ENCODE data around the gene SARS1.

Gene SARS1

DNA sequence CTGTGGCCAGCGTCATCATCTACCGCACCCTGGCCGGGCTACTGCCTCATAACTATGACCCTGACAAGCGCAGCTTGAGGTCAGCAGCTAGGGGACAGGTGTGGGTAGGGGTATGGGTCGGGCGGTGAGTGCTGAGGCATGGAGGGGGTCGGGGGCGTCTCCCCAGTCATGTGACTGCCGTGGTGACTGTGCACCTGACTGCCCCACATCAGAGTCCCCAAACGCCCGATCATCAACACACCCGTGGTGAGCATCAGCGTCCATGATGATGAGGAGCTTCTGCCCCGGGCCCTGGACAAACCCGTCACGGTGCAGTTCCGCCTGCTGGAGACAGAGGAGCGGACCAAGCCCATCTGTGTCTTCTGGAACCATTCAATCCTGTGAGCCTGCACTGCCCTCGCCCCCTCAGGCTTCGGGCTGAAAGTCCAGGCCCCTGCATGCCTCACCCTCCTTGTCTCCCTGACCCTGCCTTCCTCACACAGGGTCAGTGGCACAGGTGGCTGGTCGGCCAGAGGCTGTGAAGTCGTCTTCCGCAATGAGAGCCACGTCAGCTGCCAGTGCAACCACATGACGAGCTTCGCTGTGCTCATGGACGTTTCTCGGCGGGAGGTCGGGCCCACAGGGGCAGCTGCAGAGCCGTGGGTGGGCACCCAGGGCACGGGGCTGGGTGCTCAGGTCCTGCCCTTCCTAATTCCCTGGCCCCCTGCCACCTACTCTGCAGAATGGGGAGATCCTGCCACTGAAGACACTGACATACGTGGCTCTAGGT, 55.7 kb downstream of the SARS1 start:
- no peak for DNase-seq (ENCODE audit: low read depth, low spot score)
- H3K36me3 ChIP-seq (ENCODE audit: control insufficient read depth, insufficient read depth, low read length) = peaks cover 36% of the 10 kb centered on the region

DNA sequence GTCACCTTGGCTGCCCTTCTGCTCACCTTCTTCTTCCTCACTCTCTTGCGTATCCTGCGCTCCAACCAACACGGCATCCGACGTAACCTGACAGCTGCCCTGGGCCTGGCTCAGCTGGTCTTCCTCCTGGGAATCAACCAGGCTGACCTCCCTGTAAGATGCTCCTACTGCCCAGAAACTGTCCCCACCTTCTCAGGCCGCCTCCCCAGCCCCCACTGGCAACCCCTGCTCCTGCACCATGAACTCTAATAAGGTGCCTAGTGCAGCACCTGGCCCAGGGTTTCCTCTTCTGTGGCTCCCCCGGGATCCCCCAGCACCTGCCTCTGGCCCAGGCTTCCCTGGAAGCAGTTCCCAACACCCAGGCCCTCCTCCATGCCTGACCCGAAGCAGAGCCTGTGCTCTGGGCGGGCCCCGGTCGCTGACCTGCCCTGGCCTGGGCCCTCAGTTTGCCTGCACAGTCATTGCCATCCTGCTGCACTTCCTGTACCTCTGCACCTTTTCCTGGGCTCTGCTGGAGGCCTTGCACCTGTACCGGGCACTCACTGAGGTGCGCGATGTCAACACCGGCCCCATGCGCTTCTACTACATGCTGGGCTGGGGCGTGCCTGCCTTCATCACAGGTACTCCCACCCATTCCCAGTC, 56.4 kb downstream of the SARS1 start:
- no peak for DNase-seq (ENCODE audit: low read depth, low spot score)
- no peak overlapping the region for H3K27ac ChIP-seq (ENCODE audit: low read length)
- H3K4me1 ChIP-seq (ENCODE audit: control insufficient read depth, insufficient read depth, low read length) = peaks cover 3% of the 10 kb centered on the region; the same call in 1 of the 2 replicates
- WGBS (ENCODE audit: insufficient coverage, insufficient read length) = no CpG with 5 or more reads among the region's 17 CpGs
- H3K27me3 ChIP-seq (ENCODE audit: control insufficient read depth, insufficient read depth, low read length) = no peaks in the 10 kb centered on the region
- H3K4me3 ChIP-seq (ENCODE audit: low read length) = no peak overlapping the region
- no peaks in the 10 kb centered on the region for H3K9me3 ChIP-seq (ENCODE audit: control insufficient read depth, insufficient read depth, low read length)
- H3K36me3 ChIP-seq (ENCODE audit: control insufficient read depth, insufficient read depth, low read length) = peaks cover 29% of the 10 kb centered on the region

More for the DNA sequence above, 55.7 kb downstream of the SARS1 start:
- WGBS (ENCODE audit: insufficient coverage, insufficient read length) = no CpG with 5 or more reads among the region's 33 CpGs
- H3K4me3 ChIP-seq (ENCODE audit: low read length) = no peak overlapping the region
- peaks cover under 1% of the 10 kb centered on the region; the same call in 1 of the 2 replicates for H3K4me1 ChIP-seq (ENCODE audit: control insufficient read depth, insufficient read depth, low read length)
- no peaks in the 10 kb centered on the region for H3K9me3 ChIP-seq (ENCODE audit: control insufficient read depth, insufficient read depth, low read length)
- no peak overlapping the region for H3K27ac ChIP-seq (ENCODE audit: low read length)
- no peaks in the 10 kb centered on the region for H3K27me3 ChIP-seq (ENCODE audit: control insufficient read depth, insufficient read depth, low read length)

DNA sequence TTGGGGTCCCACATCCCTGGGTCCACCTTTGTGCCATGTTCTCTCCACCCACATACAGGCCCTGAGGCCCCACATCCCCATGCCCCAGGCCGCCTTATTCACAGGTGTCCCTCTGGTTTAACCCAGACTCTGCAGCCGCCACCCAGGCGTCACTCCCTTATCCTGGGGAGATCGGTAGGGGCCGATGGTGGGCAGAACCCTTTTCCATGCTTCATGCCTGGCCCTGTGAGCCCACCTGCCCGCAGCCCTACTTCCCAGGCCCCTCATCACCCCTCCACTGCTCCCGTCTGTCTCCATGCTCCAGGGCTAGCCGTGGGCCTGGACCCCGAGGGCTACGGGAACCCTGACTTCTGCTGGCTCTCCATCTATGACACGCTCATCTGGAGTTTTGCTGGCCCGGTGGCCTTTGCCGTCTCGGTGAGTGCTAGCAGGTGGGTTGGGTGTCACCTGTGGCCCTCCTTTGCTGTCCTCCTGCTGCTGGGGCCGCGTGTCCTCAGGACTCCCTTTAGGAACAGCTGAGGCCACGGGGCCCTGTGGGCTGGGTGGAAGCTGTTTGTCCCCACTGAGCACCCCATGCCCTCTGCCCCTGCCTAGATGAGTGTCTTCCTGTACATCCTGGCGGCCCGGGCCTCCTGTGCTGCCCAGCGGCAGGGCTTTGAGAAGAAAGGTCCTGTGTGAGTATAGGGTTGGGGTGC, 57.1 kb downstream of the SARS1 start:
- Histone ChIP-seq H3K27me3 (ENCODE audit: control insufficient read depth, insufficient read depth, low read length) (no peaks in the 10 kb centered on the region), H3K4me1 (ENCODE audit: control insufficient read depth, insufficient read depth, low read length) (peaks cover 3% of the 10 kb centered on the region; the same call in 1 of the 2 replicates), H3K36me3 (ENCODE audit: control insufficient read depth, insufficient read depth, low read length) (peaks cover 25% of the 10 kb centered on the region), H3K4me3 (ENCODE audit: low read length) (no peak overlapping the region), H3K27ac (ENCODE audit: low read length) (no peak overlapping the region), H3K9me3 (ENCODE audit: control insufficient read depth, insufficient read depth, low read length) (no peaks in the 10 kb centered on the region)
- no CpG with 5 or more reads among the region's 20 CpGs for WGBS (ENCODE audit: insufficient coverage, insufficient read length)
- no peak for DNase-seq (ENCODE audit: low read depth, low spot score)

GRCh38 chr1:109271458-109271857, 57.7 kb downstream of the SARS1 start:
- Histone ChIP-seq H3K9me3 (ENCODE audit: control insufficient read depth, insufficient read depth, low read length) (no peaks in the 10 kb centered on the region), H3K27ac (ENCODE audit: low read length) (no peak overlapping the region), H3K36me3 (ENCODE audit: control insufficient read depth, insufficient read depth, low read length) (peaks cover 25% of the 10 kb centered on the region), H3K4me1 (ENCODE audit: control insufficient read depth, insufficient read depth, low read length) (peaks cover 3% of the 10 kb centered on the region; the same call in 1 of the 2 replicates), H3K4me3 (ENCODE audit: low read length) (no peak overlapping the region), H3K27me3 (ENCODE audit: control insufficient read depth, insufficient read depth, low read length) (no peaks in the 10 kb centered on the region)
- no peak for DNase-seq (ENCODE audit: low read depth, low spot score)
- no CpG with 5 or more reads among the region's 6 CpGs for WGBS (ENCODE audit: insufficient coverage, insufficient read length)

DNA sequence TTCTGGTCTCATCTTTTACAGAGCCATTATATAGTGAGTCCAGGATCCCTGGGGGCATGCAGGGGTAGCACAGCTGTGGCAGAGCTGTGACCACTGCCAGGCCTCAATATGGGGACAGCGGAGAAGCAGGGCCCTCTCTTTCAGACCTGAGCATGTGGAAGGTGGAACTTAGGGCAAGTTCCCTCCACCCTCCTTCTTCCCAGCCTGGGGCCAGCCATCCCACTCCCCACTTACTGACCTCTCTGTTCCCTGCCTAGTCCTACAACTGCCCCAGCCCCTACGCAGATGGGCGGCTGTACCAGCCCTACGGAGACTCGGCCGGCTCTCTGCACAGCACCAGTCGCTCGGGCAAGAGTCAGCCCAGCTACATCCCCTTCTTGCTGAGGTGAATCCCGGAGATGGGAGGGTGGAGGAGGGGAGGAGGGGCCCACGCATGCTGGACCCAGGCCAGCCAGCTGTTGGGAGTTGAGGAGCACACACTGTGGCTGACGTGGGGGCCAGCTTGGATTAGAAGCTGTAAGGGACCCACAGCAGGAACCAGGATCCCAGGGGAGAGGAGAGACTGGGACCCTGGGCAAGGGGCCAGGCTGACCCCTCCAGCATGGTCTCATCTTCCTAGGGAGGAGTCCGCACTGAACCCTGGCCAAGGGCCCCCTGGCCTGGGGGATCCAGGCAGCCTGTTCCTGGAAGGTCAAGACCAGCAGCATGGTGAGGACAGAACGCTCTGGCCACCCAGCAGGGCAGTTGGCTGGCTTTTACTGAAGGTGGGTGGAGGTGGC, 58.5 kb downstream of the SARS1 start:
- no CpG with 5 or more reads among the region's 13 CpGs for WGBS (ENCODE audit: insufficient coverage, insufficient read length)
- Histone ChIP-seq H3K4me1 (ENCODE audit: control insufficient read depth, insufficient read depth, low read length) (peaks cover 3% of the 10 kb centered on the region; the same call in 1 of the 2 replicates), H3K27me3 (ENCODE audit: control insufficient read depth, insufficient read depth, low read length) (no peaks in the 10 kb centered on the region), H3K27ac (ENCODE audit: low read length) (no peak overlapping the region), H3K4me3 (ENCODE audit: low read length) (no peak overlapping the region), H3K9me3 (ENCODE audit: control insufficient read depth, insufficient read depth, low read length) (no peaks in the 10 kb centered on the region), H3K36me3 (ENCODE audit: control insufficient read depth, insufficient read depth, low read length) (peaks cover 25% of the 10 kb centered on the region)
- no peak for DNase-seq (ENCODE audit: low read depth, low spot score)

- H3K9me3 ChIP-seq (ENCODE audit: control insufficient read depth, insufficient read depth, low read length) = no peaks in the 10 kb centered on the region
- H3K36me3 ChIP-seq (ENCODE audit: control insufficient read depth, insufficient read depth, low read length) = peaks cover 21% of the 10 kb centered on the region
- DNase-seq (ENCODE audit: low read depth, low spot score) = no peak
- H3K27me3 ChIP-seq (ENCODE audit: control insufficient read depth, insufficient read depth, low read length) = no peaks in the 10 kb centered on the region
- WGBS (ENCODE audit: insufficient coverage, insufficient read length) = no CpG with 5 or more reads among the region's 16 CpGs
- peaks cover 3% of the 10 kb centered on the region; the same call in 1 of the 2 replicates for H3K4me1 ChIP-seq (ENCODE audit: control insufficient read depth, insufficient read depth, low read length)
- no peak overlapping the region for H3K27ac ChIP-seq (ENCODE audit: low read length)
- H3K4me3 ChIP-seq (ENCODE audit: low read length) = no peak overlapping the region
These were observed 59.3 kb downstream of the SARS1 start for GRCh38 chr1:109272831-109273547.

DNA sequence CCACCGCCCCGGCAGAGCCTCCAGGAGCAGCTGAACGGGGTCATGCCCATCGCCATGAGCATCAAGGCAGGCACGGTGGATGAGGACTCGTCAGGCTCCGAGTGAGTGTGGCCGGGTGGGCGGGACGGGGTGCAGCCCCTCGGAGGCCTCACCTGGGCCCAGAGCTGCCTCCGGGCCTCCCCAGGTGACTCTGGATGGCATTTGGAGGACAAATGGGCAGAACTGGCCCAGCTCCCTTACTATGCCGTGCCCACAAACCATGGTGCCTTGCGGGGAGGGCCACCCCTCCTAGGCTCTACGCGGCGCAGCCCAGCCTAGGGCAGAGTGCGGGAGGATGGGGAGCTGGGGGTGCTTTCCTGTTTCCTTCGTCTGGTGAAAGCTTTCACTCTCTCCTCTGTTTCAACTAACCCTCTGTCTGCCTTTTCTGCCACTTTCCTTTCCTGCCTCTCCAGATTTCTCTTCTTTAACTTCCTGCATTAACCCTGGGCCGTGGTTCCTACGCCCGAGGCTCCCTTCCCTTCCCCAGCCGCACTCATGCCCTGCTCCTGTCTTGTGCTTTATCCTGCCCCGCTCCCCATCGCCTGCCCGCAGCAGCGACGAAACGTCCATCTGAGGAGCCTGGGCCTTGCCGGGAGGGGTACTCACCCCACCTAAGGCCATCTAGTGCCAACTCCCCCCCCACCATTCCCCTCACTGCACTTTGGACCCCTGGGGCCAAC, 60.0 kb downstream of the SARS1 start:
- Histone ChIP-seq H3K4me3 (ENCODE audit: low read length) (no peak overlapping the region), H3K27me3 (ENCODE audit: control insufficient read depth, insufficient read depth, low read length) (no peaks in the 10 kb centered on the region), H3K9me3 (ENCODE audit: control insufficient read depth, insufficient read depth, low read length) (no peaks in the 10 kb centered on the region), H3K27ac (ENCODE audit: low read length) (no peak overlapping the region), H3K4me1 (ENCODE audit: control insufficient read depth, insufficient read depth, low read length) (peaks cover 3% of the 10 kb centered on the region; the same call in 1 of the 2 replicates), H3K36me3 (ENCODE audit: control insufficient read depth, insufficient read depth, low read length) (peaks cover 23% of the 10 kb centered on the region)
- no peak for DNase-seq (ENCODE audit: low read depth, low spot score)
- no CpG with 5 or more reads among the region's 30 CpGs for WGBS (ENCODE audit: insufficient coverage, insufficient read length)

- Histone ChIP-seq H3K9me3 (ENCODE audit: control insufficient read depth, insufficient read depth, low read length) (no peaks in the 10 kb centered on the region), H3K4me1 (ENCODE audit: control insufficient read depth, insufficient read depth, low read length) (peaks cover 3% of the 10 kb centered on the region; the same call in 1 of the 2 replicates), H3K4me3 (ENCODE audit: low read length) (no peak overlapping the region), H3K27me3 (ENCODE audit: control insufficient read depth, insufficient read depth, low read length) (no peaks in the 10 kb centered on the region), H3K27ac (ENCODE audit: low read length) (no peak overlapping the region), H3K36me3 (ENCODE audit: control insufficient read depth, insufficient read depth, low read length) (peaks cover 15% of the 10 kb centered on the region)
- no peak for DNase-seq (ENCODE audit: low read depth, low spot score)
- WGBS (ENCODE audit: insufficient coverage, insufficient read length) = no CpG with 5 or more reads among the region's 24 CpGs
These were observed 61.1 kb downstream of the SARS1 start for GRCh38 chr1:109274533-109275476.
